ENCODE results near the gene LARGE1.

- TF ChIP-seq TAF1 (IDR thresholded peaks at IDR 0.05; ENCODE audit: low read depth, low read length) = no peak
- TF ChIP-seq POLR2A (IDR thresholded peaks at IDR 0.05; ENCODE audit: low read depth, low read length) = no peak
- no peak for TF ChIP-seq POLR2AphosphoS5 (IDR thresholded peaks at IDR 0.05; ENCODE audit: low read depth, low read length)
- no peak for TF ChIP-seq SPI1 (IDR thresholded peaks at IDR 0.05; ENCODE audit: low read depth, low read length)
- TF ChIP-seq PAX5 (IDR thresholded peaks at IDR 0.05; ENCODE audit: insufficient read depth, low read length, severe bottlenecking) = no peak
- no peak for TF ChIP-seq POU2F2 (IDR thresholded peaks at IDR 0.05; ENCODE audit: low read depth, low read length)
Observed at GRCh38 chr22:33865248-33865647, 55.0 kb downstream of the LARGE1 start.
